Measurements from ENCODE around the gene KIF19. TPM values are rescaled to one million over a fixed set of nuclear protein-coding genes. Genes with fewer than 3 reads are reported as not detected.

The KIF19 gene
- total and polyA plus RNA-seq, 11 donors, result 0.12 to 3.0 (median 0.19) TPM; not detected in 2

DNA sequence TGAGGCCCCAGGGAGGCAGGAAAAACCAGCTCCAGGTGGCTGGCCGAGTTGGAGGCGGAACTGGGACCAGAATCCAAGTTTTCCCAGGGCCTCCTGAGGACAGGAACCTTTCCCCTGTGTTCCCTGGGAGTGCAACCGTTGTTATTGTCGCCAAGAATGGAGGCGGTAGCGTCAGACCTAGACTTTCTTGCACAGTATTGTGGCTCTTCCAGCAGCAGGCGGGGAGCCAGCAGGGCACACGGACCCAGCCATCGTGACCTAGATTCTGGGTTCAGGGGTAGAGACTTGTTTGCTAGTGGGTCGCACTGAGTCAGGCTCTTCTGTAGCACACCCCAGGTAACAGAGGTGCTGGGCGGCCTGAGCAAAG is 667 bp upstream of the KIF19 start:
- ATAC-seq (peak in 3 of 4 donors; percentile 33 to 61 (median 59)), DNase-seq (no peak)
- H3K4me1 ChIP-seq, result peaks cover 7 to 30% (median 15%) of the 10 kb centered on the region in 12 donors
- TF ChIP-seq, protein P1, sequence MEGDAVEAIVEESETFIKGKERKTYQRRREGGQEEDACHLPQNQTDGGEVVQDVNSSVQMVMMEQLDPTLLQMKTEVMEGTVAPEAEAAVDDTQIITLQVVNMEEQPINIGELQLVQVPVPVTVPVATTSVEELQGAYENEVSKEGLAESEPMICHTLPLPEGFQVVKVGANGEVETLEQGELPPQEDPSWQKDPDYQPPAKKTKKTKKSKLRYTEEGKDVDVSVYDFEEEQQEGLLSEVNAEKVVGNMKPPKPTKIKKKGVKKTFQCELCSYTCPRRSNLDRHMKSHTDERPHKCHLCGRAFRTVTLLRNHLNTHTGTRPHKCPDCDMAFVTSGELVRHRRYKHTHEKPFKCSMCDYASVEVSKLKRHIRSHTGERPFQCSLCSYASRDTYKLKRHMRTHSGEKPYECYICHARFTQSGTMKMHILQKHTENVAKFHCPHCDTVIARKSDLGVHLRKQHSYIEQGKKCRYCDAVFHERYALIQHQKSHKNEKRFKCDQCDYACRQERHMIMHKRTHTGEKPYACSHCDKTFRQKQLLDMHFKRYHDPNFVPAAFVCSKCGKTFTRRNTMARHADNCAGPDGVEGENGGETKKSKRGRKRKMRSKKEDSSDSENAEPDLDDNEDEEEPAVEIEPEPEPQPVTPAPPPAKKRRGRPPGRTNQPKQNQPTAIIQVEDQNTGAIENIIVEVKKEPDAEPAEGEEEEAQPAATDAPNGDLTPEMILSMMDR (IDR thresholded peaks at IDR 0.05), result no peak
- no peak for TF ChIP-seq POLR2A (IDR thresholded peaks at IDR 0.05)
- intact Hi-C loops (cut with DNase I), result no loop called here
- H3K36me3 ChIP-seq, result no peaks in the 10 kb centered on the region
- peak overlapping the region in 11 of 12 donors; percentile 43 to 61 (median 52) for H3K4me3 ChIP-seq
- H3K27ac ChIP-seq, result peak overlapping the region in 10 of 12 donors; percentile 6 to 53 (median 38)
- no peaks in the 10 kb centered on the region for H3K9me3 ChIP-seq
- WGBS, 4 donors, result 19 to 38% (median 30%) methylated on average over 5 to 11 of the region's 11 CpGs
- peaks cover 0 to 18% (median 0%) of the 10 kb centered on the region in 9 donors for H3K27me3 ChIP-seq

GRCh38 chr17:74326506-74326905 is 480 bp downstream of the KIF19 start:
- Histone ChIP-seq H3K4me1 (peaks cover 7 to 30% (median 15%) of the 10 kb centered on the region in 12 donors), H3K9me3 (no peaks in the 10 kb centered on the region), H3K4me3 (peak overlapping the region in 11 of 12 donors; percentile 43 to 61 (median 52)), H3K27ac (no peak overlapping the region), H3K36me3 (no peaks in the 10 kb centered on the region), H3K27me3 (peaks cover 0 to 18% (median 0%) of the 10 kb centered on the region in 9 donors)
- TF ChIP-seq, protein P1 (IDR thresholded peaks at IDR 0.05), result no peak
- TF ChIP-seq POLR2A (IDR thresholded peaks at IDR 0.05), result no peak
- intact Hi-C loops (cut with DNase I), result no loop called here
- DNase-seq (no peak), ATAC-seq (no peak)
- 31 to 46% (median 38%) methylated on average over 6 to 10 of the region's 10 CpGs for WGBS, 4 donors

GRCh38 chr17:74328487-74328886 is 2.5 kb downstream of the KIF19 start:
- no peak overlapping the region for H3K4me3 ChIP-seq
- H3K9me3 ChIP-seq, result no peaks in the 10 kb centered on the region
- no peak overlapping the region for H3K27ac ChIP-seq
- H3K36me3 ChIP-seq, result no peaks in the 10 kb centered on the region
- DNase-seq (no peak), ATAC-seq (no peak)
- H3K27me3 ChIP-seq, result peaks cover 0 to 18% (median 0%) of the 10 kb centered on the region in 9 donors
- 96 to 100% (median 97%) methylated on average over 3 of the region's 3 CpGs for WGBS, 4 donors
- intact Hi-C loops (cut with DNase I), result no loop called here
- TF ChIP-seq POLR2A (IDR thresholded peaks at IDR 0.05), result no peak
- TF ChIP-seq, protein P1 (IDR thresholded peaks at IDR 0.05), result no peak
- peaks cover 7 to 30% (median 15%) of the 10 kb centered on the region in 12 donors for H3K4me1 ChIP-seq

GRCh38 chr17:74329378-74329777 is 3.4 kb downstream of the KIF19 start:
- TF ChIP-seq, protein P1 (IDR thresholded peaks at IDR 0.05), result no peak
- TF ChIP-seq POLR2A (IDR thresholded peaks at IDR 0.05), result no peak
- Histone ChIP-seq H3K4me1 (peaks cover 7 to 30% (median 15%) of the 10 kb centered on the region in 12 donors), H3K9me3 (peaks cover 0 to 2% (median 0%) of the 10 kb centered on the region in 12 donors), H3K36me3 (no peaks in the 10 kb centered on the region), H3K27ac (no peak overlapping the region), H3K27me3 (peaks cover 0 to 18% (median 0%) of the 10 kb centered on the region in 9 donors), H3K4me3 (no peak overlapping the region)
- 75 to 86% (median 85%) methylated on average over 3 of the region's 3 CpGs for WGBS, 4 donors
- intact Hi-C loops (cut with DNase I), result no loop called here
- DNase-seq (no peak), ATAC-seq (no peak)

Measured in heart left ventricle (tissue), 16 donors.